GM12878 (cell line): ENCODE results near the gene IDI1. TPM values are rescaled to one million over a fixed set of nuclear protein-coding genes. Genes with fewer than 3 reads are reported as not detected.

ENCODE experiments used
- ATAC-seq: fragments of 200-7000 bp; cut with Tn5 transposase; 3 replicates; pipeline ENCODE4 v1.9.1; 2020; ENCODE audit warnings: mild to moderate bottlenecking, moderate library complexity
- BruUV-seq: library from RNA; stranded (reverse); fragments of 400-500 nt; replicated peaks from 2 replicates; lab custom pipeline; 2021; lab: Mats Ljungman, UMichigan
- CTCF ChIA-PET: fragments of 300-600 bp; sonication (Branson Sonifier 250); formaldehyde crosslinking; extraction: SDS; loops from one replicate; lab custom pipeline; 2021; ENCODE audit warnings: inconsistent platforms; lab: Yijun Ruan, JAX
- POLR2A ChIA-PET: fragments of 350-600 bp; formaldehyde crosslinking; extraction: SDS; loops from one replicate; lab custom pipeline; 2021; ENCODE audit warnings: inconsistent platforms; lab: Charles Lee
- RAD21 ChIA-PET: fragments of 300-600 bp; sonication (Branson Sonifier 250); formaldehyde crosslinking; loops from one replicate; lab custom pipeline; 2023; ENCODE audit warnings: antibody characterized with exemption; ENCODE audit not compliant: unreplicated experiment; lab: Charles Lee
- SMC1A ChIA-PET: fragments of 300-600 bp; sonication (Branson Sonifier 250); formaldehyde crosslinking; loops from one replicate; lab custom pipeline; 2023; ENCODE audit not compliant: unreplicated experiment, uncharacterized antibody; lab: Charles Lee
- DNase-seq: peaks from one replicate; pipeline ENCODE4 v3.0.0-alpha.2; 2011; ENCODE audit warnings: low read depth, low spot score
- FAIRE-seq: peaks from 3 replicates; lab custom pipeline; 2011; peaks lifted over from hg19 to GRCh38; lab: Jason Lieb, UNC
- H2AFZ ChIP-seq: 2 replicates; pipeline ENCODE4 v1.6.0; 2011; ENCODE audit warnings: low read depth, low read length, control low read depth; ENCODE audit not compliant: control insufficient read depth
- H3K27ac ChIP-seq: 2 replicates; pipeline ENCODE4 v1.5.1; 2011; ENCODE audit warnings: control low read depth; ENCODE audit not compliant: control insufficient read depth, insufficient read depth
- H3K27me3 ChIP-seq, 2 experiments: replicated peaks in 1 of 2; 2 replicates each; pipeline versions ENCODE4 v1.6.0 to v1.6.1; 2011; ENCODE audit warnings: low read length in 1 of 2; ENCODE audit not compliant: control insufficient read depth in 2 of 2, insufficient read depth in 2 of 2
- H3K36me3 ChIP-seq, 2 experiments: 2 replicates each; pipeline ENCODE4 v1.5.1; 2011; ENCODE audit warnings: low read length in 1 of 2; ENCODE audit not compliant: control insufficient read depth in 2 of 2, insufficient read depth in 2 of 2
- H3K4me1 ChIP-seq: 2 replicates; pipeline ENCODE4 v1.6.1; 2011; ENCODE audit warnings: mild to moderate bottlenecking, low read length, moderate library complexity, mixed read lengths; ENCODE audit not compliant: control insufficient read depth, insufficient read depth
- H3K4me2 ChIP-seq: 2 replicates; pipeline ENCODE4 v1.6.0; 2011; ENCODE audit warnings: control low read depth; ENCODE audit not compliant: control insufficient read depth, insufficient read depth
- H3K4me3 ChIP-seq: fragments of 200-600 bp; sonication (generic); 2 replicates; pipeline ENCODE4 v1.5.1; 2016
- H3K79me2 ChIP-seq: 2 replicates; pipeline ENCODE4 v1.6.0; 2011; ENCODE audit warnings: low read length; ENCODE audit not compliant: control insufficient read depth, insufficient read depth
- H3K9ac ChIP-seq: 2 replicates; pipeline ENCODE4 v1.8.0; 2011; ENCODE audit warnings: low read length, control low read depth, mixed read lengths; ENCODE audit not compliant: control insufficient read depth, insufficient read depth
- H3K9me3 ChIP-seq: replicated peaks from 3 replicates; pipeline ENCODE4 v1.5.1; 2011; ENCODE audit warnings: mild to moderate bottlenecking, low read length; ENCODE audit not compliant: control insufficient read depth, insufficient read depth
- H4K20me1 ChIP-seq: 2 replicates; pipeline ENCODE4 v1.6.0; 2011; ENCODE audit not compliant: control insufficient read depth, insufficient read depth
- BCL11A ChIP-seq: IDR thresholded peaks from 2 replicates; pipeline ENCODE4 v1.6.1; 2011; ENCODE audit warnings: low read depth, low read length
- BHLHE40 ChIP-seq, 2 experiments: fragments of 450-650 bp in 1 of 2; IDR thresholded peaks; 2 replicates each; pipeline ENCODE4 v1.6.1; 2011 to 2017; ENCODE audit warnings: low read depth in 2 of 2, borderline replicate concordance in 1 of 2, improper control_type of control experiment in 1 of 2, low read length in 1 of 2, mild to moderate bottlenecking in 1 of 2
- CEBPZ ChIP-seq: fragments of 150-350 bp; IDR thresholded peaks from 2 replicates; pipeline ENCODE4 v1.6.1; 2016; ENCODE audit warnings: low read depth, low read length
- CHD4 ChIP-seq: fragments of 200-600 bp; sonication (generic); IDR thresholded peaks from 2 replicates; pipeline ENCODE4 v1.6.1; 2016; ENCODE audit warnings: mild to moderate bottlenecking
- FOXK2 ChIP-seq: fragments of 450-650 bp; IDR thresholded peaks from 2 replicates; pipeline ENCODE4 v1.6.1; 2017; ENCODE audit warnings: mild to moderate bottlenecking, moderate library complexity
- IKZF1 ChIP-seq: fragments of 450-650 bp; conservative IDR thresholded peaks from 2 replicates; pipeline ENCODE4 v1.6.1; 2017; ENCODE audit warnings: antibody characterized with exemption, mild to moderate bottlenecking
- IKZF2 ChIP-seq, 2 experiments: fragments of 450-650 bp; IDR thresholded peaks; 2 replicates each; pipeline ENCODE4 v1.6.1; 2017; ENCODE audit warnings: mild to moderate bottlenecking in 2 of 2, moderate library complexity in 2 of 2
- JUNB ChIP-seq: IDR thresholded peaks from 2 replicates; pipeline ENCODE4 v1.6.1; 2016; ENCODE audit warnings: antibody characterized with exemption, mild to moderate bottlenecking
- MEF2A ChIP-seq: IDR thresholded peaks from 2 replicates; pipeline ENCODE4 v1.6.1; 2011; ENCODE audit warnings: low read depth, mild to moderate bottlenecking, low read length, moderate library complexity; ENCODE audit not compliant: insufficient read depth
- MEF2B ChIP-seq: fragments of 450-650 bp; IDR thresholded peaks from 2 replicates; pipeline ENCODE4 v1.6.1; 2018; ENCODE audit warnings: mild to moderate bottlenecking, moderate library complexity; ENCODE audit not compliant: partially characterized antibody, poor library complexity, severe bottlenecking
- MTA2 ChIP-seq: fragments of 450-650 bp; IDR thresholded peaks from 2 replicates; pipeline ENCODE4 v1.6.1; 2016; ENCODE audit warnings: low read depth, mild to moderate bottlenecking, moderate library complexity
- MTA3 ChIP-seq: IDR thresholded peaks from 2 replicates; pipeline ENCODE4 v1.6.1; 2012; ENCODE audit warnings: low read length, inconsistent platforms, borderline replicate concordance
- PAX5 ChIP-seq: IDR thresholded peaks from 2 replicates; pipeline ENCODE4 v1.6.1; 2011; ENCODE audit warnings: low read depth, low read length, borderline replicate concordance
- POU2F2 ChIP-seq: IDR thresholded peaks from 3 replicates; pipeline ENCODE4 v1.6.1; 2011; ENCODE audit warnings: low read depth, mild to moderate bottlenecking, low read length, borderline replicate concordance
- RBBP5 ChIP-seq: fragments of 200-600 bp; sonication (generic); conservative IDR thresholded peaks from 2 replicates; pipeline ENCODE4 v1.6.1; 2016
- RUNX3 ChIP-seq: IDR thresholded peaks from 2 replicates; pipeline ENCODE4 v1.6.1; 2012; ENCODE audit warnings: low read length, inconsistent platforms
- ZBED1 ChIP-seq: IDR thresholded peaks from 2 replicates; pipeline ENCODE4 v1.6.1; 2016; ENCODE audit warnings: borderline replicate concordance
- WGBS: methylation state at CpG from one replicate; pipeline ENCODE4 v1.1.6; 2016; ENCODE audit warnings: low lambda C conversion rate; ENCODE audit not compliant: insufficient replicate concordance, insufficient coverage; ENCODE audit errors: missing lambda C conversion rate; 5-methylcytosine and 5-hydroxymethylcytosine counted together
- in situ Hi-C: fragments of 300-500 bp; cut with MboI; formaldehyde crosslinking; loops from 9 replicates; pipeline ENCODE4 v1.14.3; 2018; ENCODE audit warnings: mixed read lengths
- intact Hi-C: fragments of 100-400 bp; cut with micrococcal nuclease; formaldehyde crosslinking; loops from one replicate; pipeline ENCODE4 v1.14.2; 2022; ENCODE audit not compliant: unreplicated experiment
- polyA plus RNA-seq, 11 experiments: library from polyadenylated mRNA; depleted of rRNA in 4 of 11; unstranded in 6 of 11; stranded (reverse) in 5 of 11; fragments of >200 nt; fragmentation: Nextera tagmentation in 4 of 11; fragmentation: Illumina TruSeq in 1 of 11; extraction: Ambion mirVana in 4 of 11; extraction: Trizol in 1 of 11; gene quantifications; 1 replicate in 1 of 11; 2 replicates in 10 of 11; pipeline versions ENCODE4 v1.2.1 to v1.2.3, GENCODE V29; 2011 to 2016; ENCODE audit warnings: inconsistent platforms in 2 of 11, missing spikeins in 2 of 11, low read depth in 1 of 11
- total RNA-seq, 4 experiments: library from RNA; depleted of rRNA in 3 of 4; stranded (reverse); fragments of >200 nt in 3 of 4; fragmentation: Illumina TruSeq in 1 of 4; extraction: Trizol in 1 of 4; gene quantifications; 2 replicates each; pipeline versions ENCODE4 v1.2.1 to v1.2.3, GENCODE V29; 2013 to 2021
- TF ChIP-seq, protein P1 (sequence below): fragments of 450-650 bp; IDR thresholded peaks from 2 replicates; pipeline ENCODE4 v1.6.1; 2017; ENCODE audit warnings: antibody characterized with exemption, mild to moderate bottlenecking, moderate library complexity

Gene IDI1
- total and polyA plus RNA-seq, 10 of the 15 experiments (the other 5 are each of a cell fraction or from before 2014, with no cell fraction given) = 85.5 to 223 (median 157) TPM

DNA sequence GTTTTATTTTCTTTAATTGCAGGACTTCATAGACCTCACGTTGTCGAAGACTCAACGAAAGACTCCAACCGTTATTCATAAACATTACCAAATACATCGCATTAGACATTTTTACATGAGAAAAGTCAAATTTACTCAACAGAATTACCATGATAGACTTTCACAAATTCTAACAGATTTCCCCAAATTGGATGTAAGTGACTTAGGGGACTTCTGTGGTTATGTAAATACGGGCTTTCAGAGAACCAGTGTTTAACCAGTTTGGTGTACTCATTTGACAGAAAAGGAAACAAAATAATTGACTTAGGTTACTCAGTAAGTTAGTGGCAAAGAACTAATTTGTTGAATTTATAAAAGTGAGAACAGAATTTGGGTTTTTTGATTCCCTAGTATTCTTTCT, 56.5 kb downstream of the IDI1 start:
- peak overlapping the region; percentile 40; the same call in 1 of the 2 replicates for H3K27ac ChIP-seq
- H3K36me3 ChIP-seq = peaks cover 20 to 28% of the 10 kb centered on the region in 2 experiments
- peak; percentile 31 for FAIRE-seq
- no peak overlapping the region; the same call in 1 of the 2 replicates for H3K4me2 ChIP-seq
- BruUV-seq = no TSS peak
- H2AFZ ChIP-seq = no peak overlapping the region
- H3K4me3 ChIP-seq = no peak overlapping the region
- H3K4me1 ChIP-seq = peaks cover 7% of the 10 kb centered on the region; the same call in 1 of the 2 replicates
- ChIA-PET RAD21 (interaction anchor here (0.7 to 1.5 kb wide), 6 partner anchors 19 to 56 kb away, joined by 3 to 8 read pairs (median 3); no protein-coding TSS in a partner anchor), CTCF (interaction anchor here (0.7 kb wide), 1 partner anchor 52 kb away, joined by 3 read pairs; no protein-coding TSS in a partner anchor), SMC1A (interaction anchor here (0.7 to 2.0 kb wide), 9 partner anchors 9 to 150 kb away, joined by 3 to 8 read pairs (median 4); no protein-coding TSS in a partner anchor), POLR2A (interaction anchor here (0.6 to 2.3 kb wide), 5 partner anchors 18 to 141 kb away, joined by 3 to 10 read pairs (median 5); partner anchors contain the start of gene IDI1)
- in situ Hi-C loops (no loop called here), intact Hi-C loops (no loop called here)
- peaks cover 3% of the 10 kb centered on the region; the same call in 1 of the 2 replicates for H4K20me1 ChIP-seq
- no peak overlapping the region for H3K9ac ChIP-seq
- no peaks in the 10 kb centered on the region; the same call in 2 of the 3 replicates for H3K9me3 ChIP-seq
- H3K79me2 ChIP-seq = peaks cover 51% of the 10 kb centered on the region
- peak; percentile 22; the same call in 2 of the 3 replicates for ATAC-seq
- DNase-seq = peak; percentile 43
- H3K27me3 ChIP-seq = no peaks in the 10 kb centered on the region
- 51% methylated on average over 6 of the region's 6 CpGs for WGBS
- TF ChIP-seq JUNB (no peak), FOXK2 (no peak), CHD4 (no peak), POU2F2 (peak; percentile 49; the same call in 1 of the 3 replicates), MTA3 (no peak), BCL11A (peak; percentile 29; the same call in 1 of the 2 replicates), CEBPZ (no peak), MEF2A (0 out of 2 replicates have a peak, but pooled peaks have one; percentile 26), RBBP5 (no peak), ZBED1 (no peak), RUNX3 (peak; percentile 60), MTA2 (peak; percentile 92), BHLHE40 (IDR thresholded peaks at IDR 0.05; ENCODE audit: borderline replicate concordance in 1 of 2, low read depth in 2 of 2, low read length in 1 of 2) (peak in 1 of 2 experiments; percentile 22; a peak in 1 of 4 replicates), IKZF1 (no peak), IKZF2 (IDR thresholded peaks at IDR 0.05) (0 out of 4 replicates have a peak, but pooled peaks have one; percentile 20 to 28), MEF2B (peak; percentile 70), PAX5 (no peak)
- TF ChIP-seq, protein P1, sequence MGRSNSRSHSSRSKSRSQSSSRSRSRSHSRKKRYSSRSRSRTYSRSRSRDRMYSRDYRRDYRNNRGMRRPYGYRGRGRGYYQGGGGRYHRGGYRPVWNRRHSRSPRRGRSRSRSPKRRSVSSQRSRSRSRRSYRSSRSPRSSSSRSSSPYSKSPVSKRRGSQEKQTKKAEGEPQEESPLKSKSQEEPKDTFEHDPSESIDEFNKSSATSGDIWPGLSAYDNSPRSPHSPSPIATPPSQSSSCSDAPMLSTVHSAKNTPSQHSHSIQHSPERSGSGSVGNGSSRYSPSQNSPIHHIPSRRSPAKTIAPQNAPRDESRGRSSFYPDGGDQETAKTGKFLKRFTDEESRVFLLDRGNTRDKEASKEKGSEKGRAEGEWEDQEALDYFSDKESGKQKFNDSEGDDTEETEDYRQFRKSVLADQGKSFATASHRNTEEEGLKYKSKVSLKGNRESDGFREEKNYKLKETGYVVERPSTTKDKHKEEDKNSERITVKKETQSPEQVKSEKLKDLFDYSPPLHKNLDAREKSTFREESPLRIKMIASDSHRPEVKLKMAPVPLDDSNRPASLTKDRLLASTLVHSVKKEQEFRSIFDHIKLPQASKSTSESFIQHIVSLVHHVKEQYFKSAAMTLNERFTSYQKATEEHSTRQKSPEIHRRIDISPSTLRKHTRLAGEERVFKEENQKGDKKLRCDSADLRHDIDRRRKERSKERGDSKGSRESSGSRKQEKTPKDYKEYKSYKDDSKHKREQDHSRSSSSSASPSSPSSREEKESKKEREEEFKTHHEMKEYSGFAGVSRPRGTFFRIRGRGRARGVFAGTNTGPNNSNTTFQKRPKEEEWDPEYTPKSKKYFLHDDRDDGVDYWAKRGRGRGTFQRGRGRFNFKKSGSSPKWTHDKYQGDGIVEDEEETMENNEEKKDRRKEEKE = no peak
